ENCODE measurements around the gene SRBD1. TPM values are rescaled to one million over a fixed set of nuclear protein-coding genes. Genes with fewer than 3 reads are reported as not detected.

The SRBD1 gene
- total and polyA plus RNA-seq, 2 of the 8 experiments (the other 6 are each of a cell fraction or from before 2014, with no cell fraction given), result 4.6 to 20.0 TPM

GRCh38 chr2:45380131-45380836 is 230.8 kb downstream of the SRBD1 start (continued):
- TF ChIP-seq, protein P1, sequence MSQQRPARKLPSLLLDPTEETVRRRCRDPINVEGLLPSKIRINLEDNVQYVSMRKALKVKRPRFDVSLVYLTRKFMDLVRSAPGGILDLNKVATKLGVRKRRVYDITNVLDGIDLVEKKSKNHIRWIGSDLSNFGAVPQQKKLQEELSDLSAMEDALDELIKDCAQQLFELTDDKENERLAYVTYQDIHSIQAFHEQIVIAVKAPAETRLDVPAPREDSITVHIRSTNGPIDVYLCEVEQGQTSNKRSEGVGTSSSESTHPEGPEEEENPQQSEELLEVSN (IDR thresholded peaks at IDR 0.05), result no peak
- TF ChIP-seq BCL11A (IDR thresholded peaks at IDR 0.05; ENCODE audit: low read depth in 2 of 2, low read length in 2 of 2), result no peak
- TF ChIP-seq HDAC2 (IDR thresholded peaks at IDR 0.05; ENCODE audit: borderline replicate concordance in 1 of 2, low read depth in 2 of 2, low read length in 2 of 2), result no peak
- no peak for TF ChIP-seq KDM4A (IDR thresholded peaks at IDR 0.05; ENCODE audit: low read depth, low read length, severe bottlenecking)

Measured in H1 (cell line).